Amygdala (tissue), 56 donors: ENCODE data around the gene FBXO11.

Source experiments
- DNase-seq, 56 donors: peaks; one replicate each; lab custom pipeline; 2025; lab: John Stamatoyannopoulos, UW

Gene FBXO11

GRCh38 chr2:47741637-47742036 is 164.7 kb downstream of the FBXO11 start:
- no peak for DNase-seq

- no peak for DNase-seq
Measured at GRCh38 chr2:47741101-47741500, 165.2 kb downstream of the FBXO11 start.
